Measurements from ENCODE around the gene FAM83G. TPM values are rescaled to one million over a fixed set of nuclear protein-coding genes. Genes with fewer than 3 reads are reported as not detected.

FAM83G gene
- total RNA-seq, 1 experiment from 2014 or later: 38.7 TPM

DNA sequence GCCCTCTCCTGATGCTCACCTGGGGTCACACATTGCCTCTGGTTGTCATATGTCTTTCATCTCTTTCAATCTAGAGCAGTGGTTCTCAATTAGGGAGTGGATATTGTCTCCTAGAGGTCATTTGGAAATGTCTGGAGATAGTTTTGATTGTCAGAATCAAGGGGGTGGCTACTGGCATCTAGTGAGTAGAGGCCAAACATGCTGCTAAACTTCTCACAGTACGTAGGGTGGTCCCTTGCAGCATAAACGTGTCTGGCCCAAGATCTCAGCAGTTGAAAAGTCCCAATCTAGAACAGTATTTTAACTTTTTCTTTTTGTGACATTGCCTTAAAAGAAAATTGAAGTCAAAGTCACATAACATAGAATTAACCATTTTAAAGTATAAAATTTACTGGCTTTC, 83.1 kb downstream of the FAM83G start:
- Histone ChIP-seq H2BK5ac (ENCODE audit: insufficient read length, low read length) (no peak overlapping the region), H3K18ac (ENCODE audit: insufficient read length, low read depth, low read length) (no peak overlapping the region), H3K4me1 (ENCODE audit: insufficient read depth, low read length) (no peaks in the 10 kb centered on the region; the same call in 1 of the 2 replicates), H3K56ac (ENCODE audit: insufficient read length, low read depth, low read length) (no peak overlapping the region), H3K79me2 (ENCODE audit: insufficient read depth, low read length) (no peaks in the 10 kb centered on the region; the same call in 1 of the 2 replicates), H3K14ac (ENCODE audit: insufficient read depth, low read length) (no peak overlapping the region), H3K23ac (ENCODE audit: insufficient read length, low read depth, low read length) (no peak overlapping the region), H2BK15ac (ENCODE audit: low read depth, low read length) (no peak overlapping the region), H3K4ac (ENCODE audit: low read depth, low read length) (no peak overlapping the region), H2BK120ac (ENCODE audit: low read depth, low read length, poor library complexity, severe bottlenecking) (no peak overlapping the region), H3K27me3 (ENCODE audit: insufficient read depth, low read length) (no peaks in the 10 kb centered on the region), H3K79me1 (ENCODE audit: insufficient read depth, low read depth, low read length, poor library complexity, severe bottlenecking) (no peaks in the 10 kb centered on the region), H4K91ac (ENCODE audit: insufficient read length, low read depth, low read length) (no peak overlapping the region), H2BK12ac (ENCODE audit: insufficient read length, low read depth, low read length) (no peak overlapping the region), H3K23me2 (ENCODE audit: insufficient read length, low read depth, low read length, poor library complexity, severe bottlenecking) (no peaks in the 10 kb centered on the region), H3K27ac (ENCODE audit: insufficient read length, low read depth, low read length) (no peak overlapping the region), H4K20me1 (ENCODE audit: control insufficient read depth, insufficient read depth, insufficient read length) (no peaks in the 10 kb centered on the region), H2AFZ (ENCODE audit: low read length) (no peak overlapping the region), H3T11ph (ENCODE audit: low read length) (no peak overlapping the region), H4K5ac (ENCODE audit: insufficient read length, low read depth, low read length) (no peak overlapping the region), H4K8ac (replicated peaks; ENCODE audit: insufficient read length, low read depth, low read length) (no peak overlapping the region), H3K9ac (ENCODE audit: extremely low read depth, insufficient read length, low read length) (no peak overlapping the region), H2BK20ac (ENCODE audit: low read depth, low read length, poor library complexity, severe bottlenecking) (no peak overlapping the region), H2AK5ac (ENCODE audit: insufficient read length, low read length) (no peak overlapping the region), H3K9me3 (ENCODE audit: control insufficient read depth, low read depth, low read length) (no peaks in the 10 kb centered on the region), H3K4me2 (ENCODE audit: insufficient read depth, insufficient read length, low read length) (no peak overlapping the region)
- Mint-ChIP-seq H3K9me3 (no peaks in the 10 kb centered on the region), H3K27me3 (ENCODE audit: low read depth) (no peaks in the 10 kb centered on the region; the same call in 1 of the 2 replicates), H3K4me1 (peaks cover 4 to 9% of the 10 kb centered on the region in 2 experiments), H3K36me3 (ENCODE audit: insufficient read depth in 1 of 3, low read depth in 3 of 3) (peaks cover 16 to 35% (median 35%) of the 10 kb centered on the region in 3 experiments; a peak in 6 of 7 replicates), H3K4me3 (no peak overlapping the region), H3K27ac (peak overlapping the region in 1 of 3 experiments; percentile 3; a peak in 2 of 7 replicates)
- no CpG with 5 or more reads among the region's 2 CpGs for WGBS (ENCODE audit: extremely low coverage, insufficient read length, low lambda C conversion rate)
- no peak for DNase-seq
- no peak for TF ChIP-seq CTCF (conservative IDR thresholded peaks at IDR 0.05)
